T-helper 2 cell treated with Interferon-gamma antibody and Interleukin-4, amounts not matched to agents 5 μg/mL and 100 μg/mL, for 36 hours (primary cell): ENCODE data around the gene ADCY5.

Experiments
- DNase-seq: peaks from one replicate; pipeline ENCODE4 v3.0.0; 2021; ENCODE audit warnings: low spot score
- H3K27ac Mint-ChIP-seq: one replicate; pipeline ENCODE4 v1.8.0; 2021; ENCODE audit warnings: mild to moderate bottlenecking, mixed read lengths
- H3K27me3 Mint-ChIP-seq: one replicate; pipeline ENCODE4 v1.8.0; 2021; ENCODE audit warnings: low read depth, mixed read lengths
- H3K36me3 Mint-ChIP-seq: one replicate; pipeline ENCODE4 v1.8.0; 2021; ENCODE audit warnings: low read depth, mixed read lengths
- H3K4me1 Mint-ChIP-seq: one replicate; pipeline ENCODE4 v1.8.0; 2021; ENCODE audit warnings: low read depth, mixed read lengths
- H3K4me3 Mint-ChIP-seq: one replicate; pipeline ENCODE4 v1.8.0; 2022; ENCODE audit warnings: mild to moderate bottlenecking, moderate library complexity, mixed read lengths
- H3K9me3 Mint-ChIP-seq: one replicate; pipeline ENCODE4 v1.8.0; 2021; ENCODE audit warnings: mixed read lengths

Gene ADCY5

GRCh38 chr3:123478314-123478713 is 29.4 kb upstream of the ADCY5 start:
- DNase-seq, result no peak
- Mint-ChIP-seq H3K27ac (no peak overlapping the region), H3K4me3 (no peak overlapping the region), H3K27me3 (peaks cover 12% of the 10 kb centered on the region), H3K4me1 (no peaks in the 10 kb centered on the region), H3K36me3 (no peaks in the 10 kb centered on the region), H3K9me3 (no peaks in the 10 kb centered on the region)

- H3K9me3 Mint-ChIP-seq, result no peaks in the 10 kb centered on the region
- DNase-seq, result no peak
- no peaks in the 10 kb centered on the region for H3K4me1 Mint-ChIP-seq
- H3K27ac Mint-ChIP-seq, result no peak overlapping the region
- H3K4me3 Mint-ChIP-seq, result no peak overlapping the region
- no peaks in the 10 kb centered on the region for H3K36me3 Mint-ChIP-seq
- H3K27me3 Mint-ChIP-seq, result peaks cover 12% of the 10 kb centered on the region
Measured at GRCh38 chr3:123476967-123477750, 28.3 kb upstream of the ADCY5 start.

DNA sequence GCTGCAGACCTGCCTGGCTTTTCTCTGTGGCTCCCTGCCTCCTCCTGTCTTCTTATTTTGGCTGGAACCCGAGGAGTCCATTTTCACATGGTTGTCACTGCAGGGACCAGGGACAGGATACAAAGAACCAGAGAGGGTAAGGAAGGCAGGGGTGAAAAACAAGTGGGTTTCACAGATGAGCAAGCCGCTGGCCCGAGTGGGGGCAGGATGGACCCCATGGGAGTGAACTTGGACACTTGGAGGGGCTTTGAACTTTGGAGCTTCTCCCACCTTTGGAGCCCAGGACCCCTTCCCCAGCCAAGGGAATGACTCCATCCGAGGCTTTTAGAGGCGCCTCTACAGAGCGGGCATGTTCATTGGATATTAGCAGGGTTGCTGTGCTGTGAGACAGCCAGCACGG is 26.9 kb upstream of the ADCY5 start:
- H3K27me3 Mint-ChIP-seq, result peaks cover 12% of the 10 kb centered on the region
- no peak for DNase-seq
- H3K36me3 Mint-ChIP-seq, result no peaks in the 10 kb centered on the region
- H3K4me1 Mint-ChIP-seq, result no peaks in the 10 kb centered on the region
- no peak overlapping the region for H3K27ac Mint-ChIP-seq
- H3K4me3 Mint-ChIP-seq, result no peak overlapping the region
- H3K9me3 Mint-ChIP-seq, result no peaks in the 10 kb centered on the region

DNA sequence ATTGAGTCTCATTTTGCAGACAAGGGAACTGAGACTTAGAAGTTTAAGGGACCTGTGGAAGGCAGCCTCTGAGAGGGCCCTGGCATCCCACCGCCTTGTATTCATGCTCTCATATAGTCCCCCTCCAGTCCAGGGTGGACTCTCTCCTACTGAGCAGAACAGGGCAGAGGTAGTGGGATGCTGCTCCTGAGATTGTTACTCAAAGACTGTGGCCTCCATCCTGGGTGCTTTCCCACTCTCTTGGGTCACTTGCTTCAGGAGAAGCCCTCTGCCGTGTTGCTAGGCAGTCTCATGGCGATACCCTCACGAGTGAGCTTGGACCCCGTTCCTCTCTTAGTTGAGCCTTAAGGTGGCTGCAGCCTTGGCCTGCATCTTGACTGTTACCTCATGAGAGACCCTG is 22.2 kb upstream of the ADCY5 start:
- Mint-ChIP-seq H3K27me3 (peaks cover 9% of the 10 kb centered on the region), H3K27ac (no peak overlapping the region), H3K9me3 (no peaks in the 10 kb centered on the region), H3K4me1 (no peaks in the 10 kb centered on the region), H3K4me3 (no peak overlapping the region), H3K36me3 (no peaks in the 10 kb centered on the region)
- no peak for DNase-seq

DNA sequence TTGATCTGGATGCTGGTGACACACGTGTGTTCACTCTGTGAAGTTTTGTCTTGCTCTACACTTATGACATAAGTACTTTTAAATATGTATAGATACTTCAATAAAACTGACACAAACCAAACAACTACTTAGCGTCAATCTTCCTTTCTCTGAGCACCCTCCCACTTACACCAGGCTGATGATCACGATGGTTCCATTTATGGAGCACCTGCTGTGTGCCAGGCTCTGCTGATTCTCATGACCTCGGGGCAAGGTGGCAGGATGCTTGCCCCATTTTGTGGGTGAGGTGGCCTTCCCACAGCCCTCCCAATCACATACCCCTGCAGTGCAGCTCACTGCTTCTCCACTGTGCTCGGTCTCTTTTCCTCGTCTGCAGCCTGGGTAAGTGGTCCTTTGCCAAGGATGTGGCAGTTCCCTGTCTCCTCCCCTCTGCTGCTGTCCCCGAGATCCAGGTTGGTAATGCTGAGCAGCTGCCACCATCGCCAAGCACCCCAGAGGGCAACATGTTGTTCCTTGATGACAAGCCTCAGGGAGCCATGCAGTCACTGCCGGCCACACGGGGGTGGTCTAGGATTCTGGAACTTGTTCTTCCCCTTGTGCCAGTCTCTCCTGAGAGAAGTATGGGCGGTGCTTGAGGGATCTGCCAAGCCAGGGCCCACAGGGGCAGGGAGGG is 20.6 kb upstream of the ADCY5 start:
- Mint-ChIP-seq H3K36me3 (no peaks in the 10 kb centered on the region), H3K4me3 (no peak overlapping the region), H3K9me3 (no peaks in the 10 kb centered on the region), H3K27ac (no peak overlapping the region), H3K27me3 (peaks cover 3% of the 10 kb centered on the region), H3K4me1 (no peaks in the 10 kb centered on the region)
- no peak for DNase-seq

- Mint-ChIP-seq H3K4me3 (no peak overlapping the region), H3K9me3 (no peaks in the 10 kb centered on the region), H3K4me1 (no peaks in the 10 kb centered on the region), H3K36me3 (no peaks in the 10 kb centered on the region), H3K27me3 (peaks cover 14% of the 10 kb centered on the region), H3K27ac (no peak overlapping the region)
- no peak for DNase-seq
Measured at GRCh38 chr3:123467046-123467445, 18.2 kb upstream of the ADCY5 start.

DNA sequence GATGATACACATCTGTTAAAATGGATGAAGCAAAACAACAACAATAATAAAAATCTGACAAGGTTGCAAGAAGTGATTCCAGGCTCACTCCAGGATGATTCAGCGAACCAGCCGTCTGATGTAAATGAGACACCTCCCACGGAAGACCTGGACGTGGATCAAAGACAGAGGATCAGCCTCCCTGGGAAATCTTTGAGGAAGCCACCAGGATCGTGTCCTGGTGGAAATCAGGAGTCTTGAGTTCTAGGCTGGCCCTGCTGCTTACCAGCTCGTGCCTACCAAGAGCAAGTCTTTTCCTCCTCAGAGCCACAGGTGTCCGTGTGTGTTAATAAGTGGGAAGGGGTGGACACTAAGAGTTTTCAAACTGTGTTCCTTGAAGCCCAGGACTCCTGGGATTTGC is 15.3 kb upstream of the ADCY5 start:
- no peak overlapping the region for H3K4me3 Mint-ChIP-seq
- peaks cover 19% of the 10 kb centered on the region for H3K27me3 Mint-ChIP-seq
- no peaks in the 10 kb centered on the region for H3K4me1 Mint-ChIP-seq

GRCh38 chr3:123459862-123460261 is 11.0 kb upstream of the ADCY5 start:
- H3K36me3 Mint-ChIP-seq, result no peaks in the 10 kb centered on the region
- H3K27ac Mint-ChIP-seq, result no peak overlapping the region
- no peaks in the 10 kb centered on the region for H3K4me1 Mint-ChIP-seq
- H3K4me3 Mint-ChIP-seq, result no peak overlapping the region
- no peaks in the 10 kb centered on the region for H3K9me3 Mint-ChIP-seq
- no peak for DNase-seq
- peaks cover 26% of the 10 kb centered on the region for H3K27me3 Mint-ChIP-seq

More for the DNA sequence above, 15.3 kb upstream of the ADCY5 start:
- Mint-ChIP-seq H3K9me3 (no peaks in the 10 kb centered on the region), H3K36me3 (no peaks in the 10 kb centered on the region), H3K27ac (no peak overlapping the region)
- DNase-seq, result no peak

- no peak overlapping the region for H3K27ac Mint-ChIP-seq
- no peak overlapping the region for H3K4me3 Mint-ChIP-seq
- H3K4me1 Mint-ChIP-seq, result no peaks in the 10 kb centered on the region
- H3K27me3 Mint-ChIP-seq, result peaks cover 30% of the 10 kb centered on the region
- H3K36me3 Mint-ChIP-seq, result no peaks in the 10 kb centered on the region
- no peak for DNase-seq
- no peaks in the 10 kb centered on the region for H3K9me3 Mint-ChIP-seq
Measured at GRCh38 chr3:123458255-123458654, 9.4 kb upstream of the ADCY5 start.

DNA sequence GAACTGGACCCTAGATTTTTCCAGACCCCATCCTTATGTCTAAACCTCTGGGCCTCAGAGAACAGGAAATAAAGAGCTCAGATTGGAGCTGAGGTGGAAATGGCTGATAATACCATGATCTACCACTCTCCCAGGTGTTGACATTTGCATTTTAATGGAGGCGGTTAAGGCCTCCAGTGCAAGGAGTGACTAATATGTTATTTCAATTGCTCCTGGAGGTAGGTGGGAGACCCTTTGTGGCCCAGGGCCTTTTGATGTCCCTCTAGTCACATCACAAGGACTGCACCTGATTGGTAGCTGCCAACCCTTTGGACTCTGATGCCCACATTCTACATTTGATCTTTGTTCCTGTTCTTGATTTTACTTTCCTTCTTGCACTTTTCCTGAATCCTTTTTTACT is 9.0 kb upstream of the ADCY5 start:
- peaks cover 28% of the 10 kb centered on the region for H3K27me3 Mint-ChIP-seq
- no peak for DNase-seq
- no peaks in the 10 kb centered on the region for H3K9me3 Mint-ChIP-seq
- no peaks in the 10 kb centered on the region for H3K36me3 Mint-ChIP-seq
- no peak overlapping the region for H3K4me3 Mint-ChIP-seq
- no peaks in the 10 kb centered on the region for H3K4me1 Mint-ChIP-seq
- H3K27ac Mint-ChIP-seq, result no peak overlapping the region

DNA sequence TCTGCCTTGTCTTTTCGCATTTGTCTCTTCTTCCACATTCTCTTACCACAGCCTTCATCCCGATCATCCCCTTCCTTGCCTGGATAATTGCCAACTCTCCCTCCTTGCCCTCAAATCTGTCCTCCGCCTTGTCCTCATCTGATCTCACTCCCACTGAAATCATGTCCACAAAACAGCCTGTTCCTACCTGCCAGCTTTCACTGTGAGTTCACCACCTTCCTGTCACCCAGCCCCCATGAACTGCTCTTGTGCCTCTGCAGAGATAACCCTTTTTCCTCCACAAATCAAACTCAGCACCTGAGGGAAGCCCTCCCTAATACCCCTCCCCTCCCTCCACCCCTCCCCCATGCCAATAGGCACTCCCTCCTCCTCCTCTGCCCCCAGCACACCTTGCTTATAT is 4.8 kb upstream of the ADCY5 start:
- Mint-ChIP-seq H3K36me3 (no peaks in the 10 kb centered on the region), H3K27ac (no peak overlapping the region), H3K4me3 (no peak overlapping the region), H3K4me1 (no peaks in the 10 kb centered on the region), H3K27me3 (peaks cover 38% of the 10 kb centered on the region), H3K9me3 (no peaks in the 10 kb centered on the region)
- no peak for DNase-seq

DNA sequence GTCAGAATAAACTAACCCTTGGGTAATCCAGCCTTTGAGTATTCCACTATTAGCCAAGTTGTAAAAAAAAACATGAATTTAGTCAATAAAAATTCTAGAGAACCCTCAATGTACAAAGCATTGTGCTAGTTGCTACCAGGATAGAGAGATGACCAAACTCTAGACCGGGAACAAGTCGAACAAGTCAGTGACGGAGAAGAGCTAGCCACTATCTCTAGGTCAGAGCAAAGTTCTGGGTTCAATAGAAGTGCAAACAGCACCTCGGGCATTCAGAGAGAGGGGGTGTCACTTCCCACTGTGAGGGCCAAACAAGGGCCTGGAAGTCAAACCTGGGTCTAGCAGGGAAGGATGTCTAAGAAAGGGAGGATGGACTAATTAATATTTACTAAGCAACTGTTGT is 2.3 kb upstream of the ADCY5 start:
- DNase-seq, result no peak
- Mint-ChIP-seq H3K9me3 (no peaks in the 10 kb centered on the region), H3K27me3 (peaks cover 45% of the 10 kb centered on the region), H3K27ac (no peak overlapping the region), H3K4me3 (no peak overlapping the region), H3K4me1 (no peaks in the 10 kb centered on the region), H3K36me3 (peaks cover 1% of the 10 kb centered on the region)

- Mint-ChIP-seq H3K4me3 (peak overlapping the region; percentile 20), H3K36me3 (peaks cover 1% of the 10 kb centered on the region), H3K27ac (no peak overlapping the region), H3K27me3 (peaks cover 56% of the 10 kb centered on the region), H3K4me1 (no peaks in the 10 kb centered on the region), H3K9me3 (no peaks in the 10 kb centered on the region)
- no peak for DNase-seq
Measured at GRCh38 chr3:123449997-123450604, 1.2 kb upstream of the ADCY5 start.
